ENCODE data around the gene CAPN10. TPM values are rescaled to one million over a fixed set of nuclear protein-coding genes. Genes with fewer than 3 reads are reported as not detected.

The CAPN10 gene
- total RNA-seq, 8 experiments from 2014 or later = 13.9 to 35.9 (median 23.9) TPM

Other genes with a start within 250 kb of the CAPN10 start
- gene GPC1, start 151.1 kb upstream of the CAPN10 start, total RNA-seq = 10 to 100 TPM in 6 of 8 experiments, 1 to 10 TPM in 2; 3.8 to 44.1 (median 18.0) TPM
- 10 to 100 TPM in 3 of 8 experiments, 1 to 10 TPM in 5; 4.9 to 27.3 (median 9.5) TPM for gene ANKMY1, start 28.7 kb upstream of the CAPN10 start, total RNA-seq
- gene DUSP28, start 26.4 kb upstream of the CAPN10 start, total RNA-seq = 10 to 100 TPM in 3 of 8 experiments, 1 to 10 TPM in 5; 4.4 to 11.2 (median 8.5) TPM
- 10 to 100 TPM in 3 of 8 experiments, 1 to 10 TPM in 5; 3.4 to 32.6 (median 6.5) TPM for gene RNPEPL1, start 18.2 kb upstream of the CAPN10 start, total RNA-seq
- 1 to 10 TPM in 2 of 8 experiments, under 1 TPM in 6; 0.15 to 1.3 (median 0.54) TPM for gene GPR35, start 38.7 kb downstream of the CAPN10 start, total RNA-seq
- under 1 TPM in 7 of 8 experiments, not detected in 1; 0.05 to 0.52 (median 0.21) TPM for gene AQP12B, start 96.2 kb downstream of the CAPN10 start, total RNA-seq
- not detected for gene AQP12A, start 105.1 kb downstream of the CAPN10 start, total RNA-seq
- 100 to 1,000 TPM in 5 of 8 experiments, 1 to 10 TPM in 2, under 1 TPM in 1; 0.36 to 180 (median 118) TPM for gene KIF1A, start 233.5 kb downstream of the CAPN10 start, total RNA-seq